ENCODE data around the gene LRPAP1.
"Not testable (repeated sequence)": the region's sequence is repeated elsewhere in the genome, so short reads cannot be mapped to it uniquely, and the experiment has no call there.

LRPAP1 gene

GRCh38 chr4:3515646-3516045 lies 16.6 kb downstream of the LRPAP1 start:
- peaks cover 95% of the 10 kb centered on the region for H3K36me3 ChIP-seq (ENCODE audit: insufficient read depth, insufficient read length, low read length)
- no peak for DNase-seq (ENCODE audit: low read depth, low spot score)
- peaks cover 16% of the 10 kb centered on the region for H3K4me1 ChIP-seq (ENCODE audit: insufficient read depth, insufficient read length)
- no peaks in the 10 kb centered on the region for H3K27me3 ChIP-seq (ENCODE audit: insufficient read depth, insufficient read length)
- H3K9me3 ChIP-seq (ENCODE audit: insufficient read depth, low read length): no peaks in the 10 kb centered on the region
- no peak overlapping the region for H3K9ac ChIP-seq (ENCODE audit: insufficient read length, low read depth)
- no peak for TF ChIP-seq SUZ12 (IDR thresholded peaks at IDR 0.05; ENCODE audit: extremely low read depth, insufficient read depth, insufficient read length)
- TF ChIP-seq YY1 (IDR thresholded peaks at IDR 0.05; ENCODE audit: insufficient read depth, insufficient read length): no peak
- no peak for TF ChIP-seq ZNF274 (IDR thresholded peaks at IDR 0.05; ENCODE audit: low read depth, low read length)
- no peak overlapping the region for H3K4me3 ChIP-seq (ENCODE audit: insufficient read length, low read depth)

DNA sequence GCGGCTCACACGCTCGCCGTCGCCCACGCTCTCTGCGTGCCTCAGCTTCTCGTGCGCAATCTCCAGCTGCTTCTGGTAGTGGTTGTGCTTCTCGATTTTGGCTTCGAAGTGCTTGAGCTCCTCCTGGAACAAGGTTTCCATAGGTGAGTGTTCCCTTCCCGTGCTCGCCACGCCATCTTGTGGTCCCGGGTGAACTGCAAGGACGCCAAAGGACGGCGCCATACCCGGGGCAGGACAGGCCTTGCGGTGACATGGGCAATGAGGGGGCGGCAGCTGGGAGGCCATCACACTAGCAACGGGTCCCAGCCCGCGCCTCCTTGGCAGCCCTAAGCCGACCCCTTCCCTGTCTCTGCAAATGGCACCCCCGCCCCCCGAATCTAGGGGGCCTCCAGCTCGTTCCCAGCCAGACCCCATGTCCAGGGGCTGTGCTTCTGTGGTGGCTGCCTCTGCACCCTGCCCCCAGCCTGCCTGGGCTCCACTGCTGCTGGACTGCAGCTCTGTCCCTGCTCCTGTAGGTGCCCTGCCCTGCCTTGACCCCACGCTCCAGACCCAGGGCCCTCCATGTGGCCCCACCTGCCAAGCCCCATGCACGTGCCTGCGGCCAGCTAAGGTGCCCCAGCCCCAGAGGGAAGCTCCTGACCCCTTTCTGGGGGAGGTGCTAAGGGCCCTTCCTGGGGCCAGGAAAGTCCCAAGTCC lies 17.3 kb downstream of the LRPAP1 start:
- no peak for DNase-seq (ENCODE audit: low read depth, low spot score)
- no peak overlapping the region for H3K4me3 ChIP-seq (ENCODE audit: insufficient read length, low read depth)
- H3K9me3 ChIP-seq (ENCODE audit: insufficient read depth, low read length): no peaks in the 10 kb centered on the region
- TF ChIP-seq YY1 (IDR thresholded peaks at IDR 0.05; ENCODE audit: insufficient read depth, insufficient read length) (no peak), ZNF274 (IDR thresholded peaks at IDR 0.05; ENCODE audit: low read depth, low read length) (no peak), SUZ12 (IDR thresholded peaks at IDR 0.05; ENCODE audit: extremely low read depth, insufficient read depth, insufficient read length) (no peak)
- peaks cover 16% of the 10 kb centered on the region for H3K4me1 ChIP-seq (ENCODE audit: insufficient read depth, insufficient read length)
- H3K27me3 ChIP-seq (ENCODE audit: insufficient read depth, insufficient read length): no peaks in the 10 kb centered on the region
- H3K36me3 ChIP-seq (ENCODE audit: insufficient read depth, insufficient read length, low read length): peaks cover 95% of the 10 kb centered on the region
- H3K9ac ChIP-seq (ENCODE audit: insufficient read length, low read depth): no peak overlapping the region

DNA sequence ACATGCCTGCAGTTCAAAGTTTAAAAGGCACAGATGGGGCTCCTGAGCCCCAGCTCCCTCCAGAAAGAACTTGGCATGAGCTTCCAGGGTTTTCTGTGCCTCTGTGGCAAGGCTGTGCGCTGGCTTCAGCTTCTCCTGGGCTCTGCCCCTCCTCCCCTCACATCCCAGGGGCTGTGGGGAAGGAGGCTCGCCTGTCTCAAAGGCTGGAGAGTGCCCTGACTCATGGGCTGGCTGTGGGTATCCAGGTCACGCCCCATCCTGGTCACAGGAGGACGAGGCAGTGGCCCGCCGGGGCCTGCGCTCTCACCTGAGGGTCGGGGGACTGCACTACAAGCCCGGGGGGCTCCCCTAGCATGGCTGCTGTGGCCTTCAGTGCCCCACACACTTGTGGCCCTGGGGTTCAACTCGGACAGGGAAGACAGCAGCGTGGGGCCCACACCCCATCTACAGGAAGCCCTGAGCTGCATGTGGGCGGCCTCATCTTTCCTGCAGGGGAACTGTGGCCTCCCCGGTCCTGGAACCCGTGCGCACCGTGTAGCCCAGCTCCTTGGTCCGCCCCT lies 17.9 kb downstream of the LRPAP1 start:
- Histone ChIP-seq H3K36me3 (ENCODE audit: insufficient read depth, insufficient read length, low read length) (peaks cover 93% of the 10 kb centered on the region), H3K4me3 (ENCODE audit: insufficient read length, low read depth) (no peak overlapping the region), H3K9ac (ENCODE audit: insufficient read length, low read depth) (no peak overlapping the region), H3K27me3 (ENCODE audit: insufficient read depth, insufficient read length) (no peaks in the 10 kb centered on the region), H3K4me1 (ENCODE audit: insufficient read depth, insufficient read length) (peaks cover 16% of the 10 kb centered on the region), H3K9me3 (ENCODE audit: insufficient read depth, low read length) (no peaks in the 10 kb centered on the region)
- no peak for DNase-seq (ENCODE audit: low read depth, low spot score)
- no peak for TF ChIP-seq ZNF274 (IDR thresholded peaks at IDR 0.05; ENCODE audit: low read depth, low read length)
- no peak for TF ChIP-seq SUZ12 (IDR thresholded peaks at IDR 0.05; ENCODE audit: extremely low read depth, insufficient read depth, insufficient read length)
- TF ChIP-seq YY1 (IDR thresholded peaks at IDR 0.05; ENCODE audit: insufficient read depth, insufficient read length): no peak

DNA sequence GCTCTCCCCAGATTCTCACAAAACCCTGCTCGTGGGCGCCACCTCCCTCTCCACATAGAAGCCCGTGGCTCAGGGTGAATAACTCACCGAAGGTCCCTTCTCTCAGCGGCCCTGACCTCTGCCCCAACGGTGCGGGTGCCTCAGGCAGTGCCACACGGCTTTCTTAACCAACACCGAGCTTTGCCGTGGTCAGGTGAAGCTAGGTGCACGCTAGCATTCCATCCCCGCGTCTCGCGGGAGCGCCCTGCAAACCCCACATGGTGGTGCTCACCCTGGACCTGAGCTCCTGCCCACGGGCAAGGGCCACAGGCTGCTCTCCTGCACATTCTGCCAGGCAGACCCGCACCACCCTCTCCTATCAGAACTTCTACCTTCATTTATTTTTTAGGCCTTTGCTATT lies 18.4 kb downstream of the LRPAP1 start:
- H3K36me3 ChIP-seq (ENCODE audit: insufficient read depth, insufficient read length, low read length): peaks cover 91% of the 10 kb centered on the region

GRCh38 chr4:3512719-3513118 lies 19.5 kb downstream of the LRPAP1 start:
- TF ChIP-seq YY1 (IDR thresholded peaks at IDR 0.05; ENCODE audit: insufficient read depth, insufficient read length) (no peak), SUZ12 (IDR thresholded peaks at IDR 0.05; ENCODE audit: extremely low read depth, insufficient read depth, insufficient read length) (no peak), ZNF274 (IDR thresholded peaks at IDR 0.05; ENCODE audit: low read depth, low read length) (no peak)
- DNase-seq (ENCODE audit: low read depth, low spot score): no peak
- no peak overlapping the region for H3K4me3 ChIP-seq (ENCODE audit: insufficient read length, low read depth)
- H3K27me3 ChIP-seq (ENCODE audit: insufficient read depth, insufficient read length): peaks cover 5% of the 10 kb centered on the region
- H3K4me1 ChIP-seq (ENCODE audit: insufficient read depth, insufficient read length): peaks cover 16% of the 10 kb centered on the region
- no peak overlapping the region for H3K9ac ChIP-seq (ENCODE audit: insufficient read length, low read depth)
- peaks cover 92% of the 10 kb centered on the region for H3K36me3 ChIP-seq (ENCODE audit: insufficient read depth, insufficient read length, low read length)
- no peaks in the 10 kb centered on the region for H3K9me3 ChIP-seq (ENCODE audit: insufficient read depth, low read length)

More for the DNA sequence above, 18.4 kb downstream of the LRPAP1 start:
- no peak overlapping the region for H3K9ac ChIP-seq (ENCODE audit: insufficient read length, low read depth)
- no peak for DNase-seq (ENCODE audit: low read depth, low spot score)
- no peaks in the 10 kb centered on the region for H3K27me3 ChIP-seq (ENCODE audit: insufficient read depth, insufficient read length)
- H3K4me3 ChIP-seq (ENCODE audit: insufficient read length, low read depth): no peak overlapping the region
- no peaks in the 10 kb centered on the region for H3K9me3 ChIP-seq (ENCODE audit: insufficient read depth, low read length)
- peaks cover 16% of the 10 kb centered on the region for H3K4me1 ChIP-seq (ENCODE audit: insufficient read depth, insufficient read length)
- TF ChIP-seq SUZ12 (IDR thresholded peaks at IDR 0.05; ENCODE audit: extremely low read depth, insufficient read depth, insufficient read length) (no peak), ZNF274 (IDR thresholded peaks at IDR 0.05; ENCODE audit: low read depth, low read length) (no peak), YY1 (IDR thresholded peaks at IDR 0.05; ENCODE audit: insufficient read depth, insufficient read length) (no peak)

DNA sequence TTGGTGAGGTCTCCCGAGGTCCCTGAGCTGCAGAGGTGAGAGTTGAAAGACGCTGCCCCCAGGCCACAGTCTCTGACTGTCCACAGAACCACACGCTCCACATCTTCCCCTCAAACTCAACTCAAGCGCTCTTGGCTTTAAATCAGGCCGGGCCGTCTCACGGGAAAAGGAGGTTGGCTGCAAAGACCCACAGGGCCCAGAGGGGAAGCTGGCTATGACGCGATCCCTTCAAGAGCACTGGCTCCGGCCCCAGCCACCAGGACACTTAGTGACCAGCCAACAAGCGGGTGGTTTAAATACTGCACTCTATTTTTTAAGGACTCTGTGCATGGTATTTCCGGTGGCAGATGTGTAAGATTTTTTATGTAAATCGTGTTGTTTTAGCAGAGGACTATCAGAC lies 19.9 kb downstream of the LRPAP1 start:
- Histone ChIP-seq H3K27me3 (ENCODE audit: insufficient read depth, insufficient read length) (peaks cover 5% of the 10 kb centered on the region), H3K9me3 (ENCODE audit: insufficient read depth, low read length) (no peaks in the 10 kb centered on the region), H3K9ac (ENCODE audit: insufficient read length, low read depth) (no peak overlapping the region), H3K36me3 (ENCODE audit: insufficient read depth, insufficient read length, low read length) (peaks cover 92% of the 10 kb centered on the region), H3K4me3 (ENCODE audit: insufficient read length, low read depth) (no peak overlapping the region), H3K4me1 (ENCODE audit: insufficient read depth, insufficient read length) (peaks cover 16% of the 10 kb centered on the region)
- no peak for DNase-seq (ENCODE audit: low read depth, low spot score)
- TF ChIP-seq SUZ12 (IDR thresholded peaks at IDR 0.05; ENCODE audit: extremely low read depth, insufficient read depth, insufficient read length) (no peak), YY1 (IDR thresholded peaks at IDR 0.05; ENCODE audit: insufficient read depth, insufficient read length) (no peak), ZNF274 (IDR thresholded peaks at IDR 0.05; ENCODE audit: low read depth, low read length) (no peak)

DNA sequence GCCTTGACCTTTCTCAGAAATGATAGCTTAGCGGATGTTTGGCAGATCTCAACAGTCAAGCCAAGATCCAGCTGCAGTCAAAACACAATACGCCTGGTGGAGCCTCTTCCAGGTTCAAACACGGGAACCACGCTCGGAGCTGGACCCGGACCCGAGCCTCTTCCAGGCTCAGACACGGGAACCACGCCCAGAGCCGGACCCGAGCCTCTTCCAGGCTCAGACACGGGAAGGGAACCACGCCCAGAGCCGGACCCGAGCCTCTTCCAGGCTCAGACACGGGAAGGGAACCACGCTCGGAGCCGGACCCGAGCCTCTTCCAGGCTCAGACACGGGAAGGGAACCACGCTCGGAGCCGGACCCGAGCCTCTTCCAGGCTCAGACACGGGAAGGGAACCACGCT lies 20.6 kb downstream of the LRPAP1 start:
- Histone ChIP-seq H3K36me3 (ENCODE audit: insufficient read depth, insufficient read length, low read length) (peaks cover 92% of the 10 kb centered on the region), H3K4me1 (ENCODE audit: insufficient read depth, insufficient read length) (peaks cover 16% of the 10 kb centered on the region)
- H3K27me3 ChIP-seq (ENCODE audit: insufficient read depth, insufficient read length); DNase-seq (ENCODE audit: low read depth, low spot score); H3K9me3 ChIP-seq (ENCODE audit: insufficient read depth, low read length); H3K9ac ChIP-seq (ENCODE audit: insufficient read length, low read depth); H3K4me3 ChIP-seq (ENCODE audit: insufficient read length, low read depth): not testable (repeated sequence)

Data from NT2/D1 (cell line).